Stomach (tissue), 9 donors: ENCODE measurements around the gene UNC79. TPM values are rescaled to one million over a fixed set of nuclear protein-coding genes. Genes with fewer than 3 reads are reported as not detected.
A peak's percentile ranks its signal among the peaks of the same experiment; 100 is the strongest.

ENCODE experiments used
- DNase-seq, 2 donors: peaks; one replicate each; pipeline versions ENCODE4 v3.0.0 to v3.0.0-alpha.2; 2013 to 2019
- H3K27ac ChIP-seq, 5 donors: fragments of 200-600 bp in 4 of 5; sonication (generic) in 4 of 5; one replicate each; pipeline ENCODE4 v1.5.1; 2013 to 2019; ENCODE audit warnings: mild to moderate bottlenecking in 1 of 5, moderate library complexity in 1 of 5
- H3K27me3 ChIP-seq, 3 donors: fragments of 200-600 bp; sonication (generic); one replicate each; pipeline ENCODE4 v1.5.1; 2017 to 2019; ENCODE audit warnings: mixed run types in 1 of 3
- H3K36me3 ChIP-seq, 4 donors: fragments of 200-600 bp; sonication (generic); 1 replicate in 3 of 4; 2 replicates in 1 of 4; pipeline ENCODE4 v1.5.1; 2016 to 2019
- H3K4me1 ChIP-seq, 4 donors: fragments of 200-600 bp; sonication (generic); one replicate each; pipeline ENCODE4 v1.5.1; 2016 to 2019
- H3K4me3 ChIP-seq, 4 donors: fragments of 200-600 bp; sonication (generic) in 3 of 4; one replicate each; pipeline ENCODE4 v1.5.1; 2016 to 2019; ENCODE audit warnings: mild to moderate bottlenecking in 1 of 4
- H3K9me3 ChIP-seq, 4 donors: fragments of 200-600 bp; sonication (generic); one replicate each; pipeline ENCODE4 v1.5.1; 2016 to 2019
- CTCF ChIP-seq, 7 experiments: fragments of 450-650 bp in 4 of 7; fragments of 200-600 bp in 3 of 7; sonication (generic) in 3 of 7; IDR thresholded peaks; one replicate each; pipeline ENCODE4 v1.5.1; 2016 to 2019; ENCODE audit warnings: antibody characterized with exemption in 7 of 7, control low read depth in 2 of 7, mild to moderate bottlenecking in 1 of 7
- EP300 ChIP-seq: sonication (generic); formaldehyde crosslinking; IDR thresholded peaks from one replicate; pipeline ENCODE4 v1.6.1; 2017; ENCODE audit warnings: antibody characterized with exemption
- POLR2A ChIP-seq, 4 donors: fragments of 450-650 bp; IDR thresholded peaks; one replicate each; pipeline ENCODE4 v1.6.1; 2016; ENCODE audit warnings: antibody characterized with exemption in 4 of 4, control low read depth in 2 of 4, mild to moderate bottlenecking in 1 of 4, moderate library complexity in 1 of 4
- POLR2AphosphoS5 ChIP-seq, 3 donors: sonication (generic); formaldehyde crosslinking; IDR thresholded peaks; one replicate each; pipeline ENCODE4 v1.6.1; 2016; ENCODE audit warnings: antibody characterized with exemption in 3 of 3
- WGBS, 5 donors: extraction: QIAGEN DNeasy Blood & Tissue Kit in 3 of 5; methylation state at CpG; one replicate each; pipeline versions ENCODE4 v1.1.5 to v1.1.7; 2013 to 2018; 5-methylcytosine and 5-hydroxymethylcytosine counted together
- intact Hi-C: fragments of 100-400 bp; cut with DNase I; formaldehyde crosslinking; loops from one replicate; pipeline ENCODE4 v1.15.1; 2023; ENCODE audit warnings: low total_unique reads
- polyA plus RNA-seq, 3 donors: library from polyadenylated mRNA; stranded (reverse); fragments of 200-250 nt; gene quantifications; one replicate each; pipeline ENCODE4 v1.2.3, GENCODE V29; 2013
- total RNA-seq, 5 donors: library from RNA; depleted of rRNA; stranded (reverse); fragments of >200 nt; gene quantifications; one replicate each; pipeline versions ENCODE4 v1.1.0 to v1.2.3, GENCODE V29; 2014 to 2016
- donor health status: healthy with polysubstance abuse.
- donor health status: Bipolar disorder and iron deficiency.
- donor health status: healthy.

The UNC79 gene
- total and polyA plus RNA-seq, 8 donors, result under 0.01 to 1.9 (median 0.35) TPM; not detected in 2

GRCh38 chr14:93591506-93591905, 160.8 kb downstream of the UNC79 start:
- Histone ChIP-seq H3K4me1 (no peaks in the 10 kb centered on the region), H3K27me3 (peaks cover 0 to 7% (median 5%) of the 10 kb centered on the region in 3 donors), H3K27ac (no peak overlapping the region), H3K36me3 (no peaks in the 10 kb centered on the region), H3K9me3 (no peaks in the 10 kb centered on the region), H3K4me3 (no peak overlapping the region)
- TF ChIP-seq POLR2AphosphoS5 (IDR thresholded peaks at IDR 0.05), result no peak
- TF ChIP-seq EP300, result no peak
- TF ChIP-seq POLR2A (IDR thresholded peaks at IDR 0.05), result no peak
- TF ChIP-seq CTCF (IDR thresholded peaks at IDR 0.05), result no peak
- DNase-seq, result peak in 1 of 2 donors; percentile 7
- intact Hi-C loops, result no loop called here
- 58 to 75% (median 68%) methylated on average over 10 of the region's 10 CpGs for WGBS, 5 donors

- intact Hi-C loops, result no loop called here
- Histone ChIP-seq H3K4me1 (no peaks in the 10 kb centered on the region), H3K36me3 (no peaks in the 10 kb centered on the region), H3K9me3 (no peaks in the 10 kb centered on the region), H3K4me3 (no peak overlapping the region), H3K27ac (no peak overlapping the region), H3K27me3 (peaks cover 0 to 7% (median 5%) of the 10 kb centered on the region in 3 donors)
- TF ChIP-seq POLR2AphosphoS5 (IDR thresholded peaks at IDR 0.05) (no peak), POLR2A (IDR thresholded peaks at IDR 0.05) (no peak), CTCF (IDR thresholded peaks at IDR 0.05) (no peak), EP300 (no peak)
- DNase-seq, result no peak
- WGBS, 5 donors, result 26 to 35% (median 32%) methylated on average over 3 of the region's 3 CpGs
These were observed 162.0 kb downstream of the UNC79 start for GRCh38 chr14:93592786-93593185.

- Histone ChIP-seq H3K9me3 (peaks cover 0 to 6% (median 6%) of the 10 kb centered on the region in 4 donors), H3K27me3 (no peaks in the 10 kb centered on the region), H3K36me3 (no peaks in the 10 kb centered on the region), H3K4me3 (no peak overlapping the region), H3K27ac (no peak overlapping the region), H3K4me1 (no peaks in the 10 kb centered on the region)
- no peak for DNase-seq
- no peak for TF ChIP-seq POLR2AphosphoS5 (IDR thresholded peaks at IDR 0.05)
- no peak for TF ChIP-seq CTCF (IDR thresholded peaks at IDR 0.05)
- no peak for TF ChIP-seq EP300
- no peak for TF ChIP-seq POLR2A (IDR thresholded peaks at IDR 0.05)
- intact Hi-C loops, result no loop called here
These were observed 175.4 kb downstream of the UNC79 start for GRCh38 chr14:93606091-93606490.

- Histone ChIP-seq H3K9me3 (no peaks in the 10 kb centered on the region), H3K27me3 (peaks cover 0 to 9% (median 0%) of the 10 kb centered on the region in 3 donors), H3K27ac (no peak overlapping the region), H3K36me3 (no peaks in the 10 kb centered on the region), H3K4me1 (no peaks in the 10 kb centered on the region), H3K4me3 (no peak overlapping the region)
- intact Hi-C loops, result no loop called here
- WGBS, 5 donors, result 44 to 50% (median 45%) methylated on average over 7 of the region's 7 CpGs
- peak; percentile 31 to 75 for DNase-seq
- TF ChIP-seq CTCF (IDR thresholded peaks at IDR 0.05), result peak in 3 of 7 experiments; percentile 23 to 41 (median 34)
- no peak for TF ChIP-seq EP300
These were observed 188.5 kb downstream of the UNC79 start for GRCh38 chr14:93619176-93619793.
